Activated B cell treated with CpG ODN at 0.5 μM for 24 hours (primary cell): ENCODE data around the gene NRROS. TPM values are rescaled to one million over a fixed set of nuclear protein-coding genes. Genes with fewer than 3 reads are reported as not detected.

Source experiments
- ATAC-seq: fragments of 200-7000 bp; cut with Tn5 transposase; one replicate; pipeline ENCODE4 v1.10.0; 2021; ENCODE audit warnings: low read depth, mild to moderate bottlenecking, moderate library complexity
- CTCF ChIA-PET: fragments of 350-600 bp; sonication (Branson Sonifier 250); formaldehyde crosslinking; loops from one replicate; lab custom pipeline; 2021; ENCODE audit warnings: antibody characterized with exemption; lab: Charles Lee
- POLR2A ChIA-PET: fragments of 350-600 bp; sonication (Branson Sonifier 250); formaldehyde crosslinking; loops from one replicate; lab custom pipeline; 2021; ENCODE audit warnings: antibody characterized with exemption; lab: Charles Lee
- DNase-seq: peaks from one replicate; pipeline ENCODE4 v3.0.0; 2022
- H3K27ac Mint-ChIP-seq: one replicate; pipeline ENCODE4 v1.8.0; 2020; ENCODE audit warnings: mixed read lengths
- H3K27me3 Mint-ChIP-seq: one replicate; pipeline ENCODE4 v1.8.0; 2021; ENCODE audit warnings: mixed read lengths
- H3K36me3 Mint-ChIP-seq: one replicate; pipeline ENCODE4 v1.8.0; 2021; ENCODE audit warnings: low read depth, mixed read lengths
- H3K4me1 Mint-ChIP-seq: one replicate; pipeline ENCODE4 v1.8.0; 2021; ENCODE audit warnings: mixed read lengths
- H3K4me3 Mint-ChIP-seq: one replicate; pipeline ENCODE4 v1.8.0; 2020; ENCODE audit warnings: mild to moderate bottlenecking, mixed read lengths
- H3K9me3 Mint-ChIP-seq: one replicate; pipeline ENCODE4 v1.8.0; 2020; ENCODE audit warnings: mixed read lengths
- CTCF ChIP-seq: fragments of 200-600 bp; IDR thresholded peaks from one replicate; pipeline ENCODE4 v1.8.0; 2022; ENCODE audit warnings: antibody characterized with exemption, mild to moderate bottlenecking
- intact Hi-C: fragments of 100-400 bp; cut with micrococcal nuclease; formaldehyde crosslinking; loops from one replicate; pipeline ENCODE4 v1.15.1; 2024
- total RNA-seq: library from RNA; stranded (reverse); gene quantifications from 2 replicates; pipeline ENCODE4 v1.2.3, GENCODE V29; 2022

NRROS gene
- total RNA-seq, 1 donor from 2014 or later: 92.4 TPM

GRCh38 chr3:196677353-196677752 lies 37.9 kb downstream of the NRROS start:
- H3K4me3 Mint-ChIP-seq: no peak overlapping the region
- DNase-seq (no peak), ATAC-seq (no peak)
- no peaks in the 10 kb centered on the region for H3K27me3 Mint-ChIP-seq
- POLR2A ChIA-PET: interaction anchor here (0.7 to 1.2 kb wide), 3 partner anchors 17 to 45 kb away, joined by 3 read pairs; partner anchors contain the start of genes CEP19 and PIGX
- H3K4me1 Mint-ChIP-seq: peaks cover 13% of the 10 kb centered on the region
- H3K36me3 Mint-ChIP-seq: peaks cover 7% of the 10 kb centered on the region
- TF ChIP-seq CTCF: no peak
- H3K9me3 Mint-ChIP-seq: no peaks in the 10 kb centered on the region
- intact Hi-C loops: no loop called here
- H3K27ac Mint-ChIP-seq: no peak overlapping the region
- CTCF ChIA-PET: interaction anchor here (0.9 to 1.6 kb wide), 4 partner anchors 8 to 68 kb away, joined by 3 to 10 read pairs (median 4); no protein-coding TSS in a partner anchor

- intact Hi-C loops: no loop called here
- peaks cover 1% of the 10 kb centered on the region for H3K9me3 Mint-ChIP-seq
- no peak overlapping the region for H3K27ac Mint-ChIP-seq
- TF ChIP-seq CTCF: no peak
- H3K27me3 Mint-ChIP-seq: no peaks in the 10 kb centered on the region
- peaks cover 13% of the 10 kb centered on the region for H3K4me1 Mint-ChIP-seq
- no peak for DNase-seq
- POLR2A ChIA-PET: interaction anchor here (1.2 kb wide), 1 partner anchor 34 kb away, joined by 3 read pairs; the partner anchor contains the start of genes CEP19 and PIGX
- H3K4me3 Mint-ChIP-seq: no peak overlapping the region
- CTCF ChIA-PET: interaction anchor here (1.4 to 1.6 kb wide), 2 partner anchors 46 to 69 kb away, joined by 4 to 10 read pairs; no protein-coding TSS in a partner anchor
- peaks cover 7% of the 10 kb centered on the region for H3K36me3 Mint-ChIP-seq
- ATAC-seq: no peak
Measured at GRCh38 chr3:196677931-196678330, 38.4 kb downstream of the NRROS start.

GRCh38 chr3:196684548-196685407 lies 45.3 kb downstream of the NRROS start:
- intact Hi-C loops: loop anchor here (1.0 to 5.0 kb wide), 7 partner anchors 13 to 432 kb away; partner anchors contain the start of genes CEP19 and PIGX
- peak; percentile 49 for DNase-seq
- CTCF ChIA-PET: interaction anchor here (0.6 to 11.5 kb wide), 10 partner anchors 8 to 156 kb away, joined by 3 to 258 read pairs (median 4); partner anchors contain the start of gene NRROS
- no peaks in the 10 kb centered on the region for H3K36me3 Mint-ChIP-seq
- H3K9me3 Mint-ChIP-seq: peaks cover 3% of the 10 kb centered on the region
- H3K4me1 Mint-ChIP-seq: peaks cover 30% of the 10 kb centered on the region
- H3K4me3 Mint-ChIP-seq: peak overlapping the region; percentile 66
- POLR2A ChIA-PET: interaction anchor here (0.6 to 2.5 kb wide), 16 partner anchors 25 to 537 kb away, joined by 3 to 22 read pairs (median 6); partner anchors contain the start of genes CEP19, NRROS, PAK2 and PIGX
- H3K27me3 Mint-ChIP-seq: no peaks in the 10 kb centered on the region
- peak overlapping the region; percentile 60 for H3K27ac Mint-ChIP-seq
- ATAC-seq: peak; percentile 90
- peak; percentile 81 for TF ChIP-seq CTCF

- intact Hi-C loops: loop anchor here (5.0 kb wide), 2 partner anchors 159 to 434 kb away; no protein-coding TSS in a partner anchor
- ChIA-PET CTCF (interaction anchor here (0.7 to 11.5 kb wide), 4 partner anchors 10 to 93 kb away, joined by 3 to 258 read pairs (median 4); no protein-coding TSS in a partner anchor), POLR2A (interaction anchor here (1.2 to 2.5 kb wide), 3 partner anchors 10 to 47 kb away, joined by 3 to 8 read pairs (median 4); partner anchors contain the start of gene NRROS)
- Mint-ChIP-seq H3K4me1 (peaks cover 30% of the 10 kb centered on the region), H3K36me3 (no peaks in the 10 kb centered on the region), H3K27me3 (no peaks in the 10 kb centered on the region), H3K27ac (no peak overlapping the region), H3K9me3 (peaks cover 3% of the 10 kb centered on the region), H3K4me3 (no peak overlapping the region)
- no peak for TF ChIP-seq CTCF
- ATAC-seq: no peak
- no peak for DNase-seq
Measured at GRCh38 chr3:196686436-196686835, 46.9 kb downstream of the NRROS start.
